CD4-positive, alpha-beta T cell treated with Interleukin-4 for 1 hour (primary cell): Measurements from ENCODE around the gene CPSF4.
A peak's percentile ranks its signal among the peaks of the same experiment; 100 is the strongest.

Experiments
- DNase-seq, 2 donors: peaks; one replicate each; pipeline ENCODE4 v3.0.0-alpha.2; 2020 to 2022

CPSF4 gene

DNA sequence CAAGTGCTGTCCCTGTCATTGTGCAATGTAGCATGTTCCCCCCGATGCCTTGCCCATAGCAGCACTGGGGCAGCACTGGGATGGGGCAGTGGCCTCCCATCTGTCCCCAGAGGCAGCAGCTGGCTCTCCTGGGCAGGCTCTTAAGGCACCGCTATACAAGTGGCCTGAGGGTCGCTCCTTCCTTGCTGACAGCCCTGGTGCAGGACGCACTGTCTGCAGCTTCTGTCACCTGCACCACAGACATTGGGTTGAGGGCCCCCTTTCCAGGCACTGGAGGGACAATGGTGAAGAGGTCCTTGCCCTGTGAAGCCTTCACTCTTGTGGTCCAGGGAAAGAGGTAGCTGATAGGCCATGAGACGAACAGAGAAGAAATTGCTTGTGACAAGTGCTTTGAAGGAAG is 10.6 kb downstream of the CPSF4 start:
- DNase-seq: no peak

DNA sequence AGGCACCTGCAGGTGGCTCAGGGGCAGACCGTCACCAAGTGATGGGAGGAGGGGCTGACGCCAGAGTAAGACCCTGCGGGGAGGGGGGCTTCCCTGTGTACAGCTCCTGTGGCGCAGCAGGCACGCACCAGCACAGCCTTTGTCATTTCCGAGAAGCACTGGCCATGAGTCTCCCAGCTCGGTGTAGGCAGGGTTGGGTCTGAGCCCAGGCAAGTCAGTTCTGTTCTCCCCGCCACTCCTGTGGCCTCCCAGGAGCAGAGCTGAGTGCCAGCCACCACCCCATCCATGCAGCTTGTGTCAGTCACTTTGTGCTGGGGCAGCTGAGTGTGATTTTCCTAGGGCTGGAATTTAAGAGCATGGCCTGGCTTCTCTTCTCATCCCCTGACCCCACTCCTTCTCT is 13.2 kb downstream of the CPSF4 start:
- no peak for DNase-seq

GRCh38 chr7:99452541-99452940 is 13.8 kb downstream of the CPSF4 start:
- DNase-seq: no peak

DNA sequence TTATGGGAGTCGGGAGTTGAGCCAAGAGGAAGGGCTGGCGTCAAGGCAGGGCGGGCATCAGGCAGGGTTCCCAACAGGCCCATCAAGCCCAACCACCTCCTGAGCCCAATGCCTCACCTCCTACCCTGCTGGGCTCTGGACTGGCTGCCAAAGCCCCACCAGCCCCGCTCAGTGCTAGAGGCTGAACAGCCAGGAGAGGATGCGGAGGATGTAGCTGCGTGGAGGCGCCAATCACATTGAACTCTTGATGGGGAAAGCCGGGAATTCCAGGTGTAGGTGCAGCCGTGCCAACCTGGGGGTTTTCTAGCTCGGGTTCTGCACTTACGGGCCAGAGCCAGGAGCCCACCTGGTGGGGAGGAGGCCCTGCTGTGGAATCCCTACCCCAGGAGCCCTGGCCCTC is 14.4 kb downstream of the CPSF4 start:
- no peak for DNase-seq

GRCh38 chr7:99455874-99456273 is 17.1 kb downstream of the CPSF4 start:
- no peak for DNase-seq

GRCh38 chr7:99456288-99456687 is 17.5 kb downstream of the CPSF4 start:
- DNase-seq: no peak

DNA sequence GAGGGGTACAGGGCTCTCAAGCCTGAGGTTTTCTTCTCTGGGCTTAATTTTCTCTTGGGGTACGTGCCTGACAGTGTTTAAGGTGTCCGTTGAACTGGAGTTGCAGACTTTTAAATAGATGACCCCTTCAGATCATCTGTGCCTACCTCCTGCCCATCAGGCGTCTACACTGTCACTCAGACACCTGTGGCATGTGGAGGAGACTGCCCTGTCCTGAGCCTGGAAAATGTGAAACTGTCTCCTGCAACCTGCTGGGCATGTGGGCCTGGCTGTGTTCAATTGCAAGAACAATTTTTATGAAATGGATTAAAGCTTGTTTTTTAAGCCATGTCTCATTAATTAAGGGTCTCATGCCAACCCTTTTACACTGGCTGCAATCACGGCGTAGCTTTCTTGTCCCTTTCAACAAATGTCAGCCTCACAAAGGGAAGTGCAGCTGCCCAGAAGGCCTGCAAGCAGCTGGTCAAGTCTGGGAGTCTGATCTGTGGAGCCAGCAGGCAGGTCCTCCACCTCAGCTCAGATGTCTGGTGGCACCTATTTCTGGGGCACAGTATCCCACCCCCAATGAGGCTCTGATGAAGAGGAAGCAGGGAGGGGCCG is 18.4 kb downstream of the CPSF4 start:
- DNase-seq: no peak

GRCh38 chr7:99457650-99458493 is 19.1 kb downstream of the CPSF4 start:
- no peak for DNase-seq

DNA sequence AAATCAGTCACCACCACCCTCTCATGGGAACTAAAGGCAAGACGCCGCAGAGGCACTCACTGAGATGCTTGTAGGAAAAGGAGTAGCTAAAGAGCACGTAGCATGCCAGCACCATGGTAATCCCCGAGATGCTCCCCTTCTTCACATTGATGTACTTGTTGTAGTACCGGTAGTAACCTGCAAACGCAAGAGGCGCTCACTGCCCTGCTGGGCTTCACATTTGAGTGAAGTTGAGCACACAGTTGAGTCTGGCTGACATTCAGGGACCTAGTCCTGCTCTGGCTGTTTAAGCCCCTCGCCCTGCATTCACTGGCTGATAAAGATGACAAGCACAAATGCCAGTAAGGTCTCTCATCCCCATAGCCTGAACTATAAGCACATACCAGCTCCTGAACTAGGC is 20.3 kb downstream of the CPSF4 start:
- DNase-seq: peak in 1 of 2 donors; percentile 30

DNA sequence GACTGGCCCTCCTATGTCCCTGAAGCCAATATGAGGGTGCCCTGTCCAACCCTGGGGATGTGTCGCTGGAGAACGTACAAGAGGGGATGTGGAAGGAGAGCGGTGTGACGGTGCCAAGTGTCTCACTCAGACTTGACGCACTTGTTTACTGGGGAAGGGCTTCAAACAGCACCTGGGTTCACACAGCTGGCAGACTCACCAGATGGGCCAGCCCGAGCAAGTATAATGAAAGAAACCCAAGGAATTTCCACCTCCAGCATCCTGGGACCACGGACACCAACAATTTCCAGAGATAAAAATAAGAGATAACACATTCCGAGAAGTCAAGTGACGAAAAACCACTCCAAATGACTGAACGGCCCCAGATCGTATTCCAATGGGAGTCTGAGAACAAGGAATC is 21.9 kb downstream of the CPSF4 start:
- DNase-seq: no peak

GRCh38 chr7:99461221-99461620 is 22.5 kb downstream of the CPSF4 start:
- DNase-seq: no peak

- no peak for DNase-seq
Measured at GRCh38 chr7:99465421-99465768, 26.7 kb downstream of the CPSF4 start.

DNA sequence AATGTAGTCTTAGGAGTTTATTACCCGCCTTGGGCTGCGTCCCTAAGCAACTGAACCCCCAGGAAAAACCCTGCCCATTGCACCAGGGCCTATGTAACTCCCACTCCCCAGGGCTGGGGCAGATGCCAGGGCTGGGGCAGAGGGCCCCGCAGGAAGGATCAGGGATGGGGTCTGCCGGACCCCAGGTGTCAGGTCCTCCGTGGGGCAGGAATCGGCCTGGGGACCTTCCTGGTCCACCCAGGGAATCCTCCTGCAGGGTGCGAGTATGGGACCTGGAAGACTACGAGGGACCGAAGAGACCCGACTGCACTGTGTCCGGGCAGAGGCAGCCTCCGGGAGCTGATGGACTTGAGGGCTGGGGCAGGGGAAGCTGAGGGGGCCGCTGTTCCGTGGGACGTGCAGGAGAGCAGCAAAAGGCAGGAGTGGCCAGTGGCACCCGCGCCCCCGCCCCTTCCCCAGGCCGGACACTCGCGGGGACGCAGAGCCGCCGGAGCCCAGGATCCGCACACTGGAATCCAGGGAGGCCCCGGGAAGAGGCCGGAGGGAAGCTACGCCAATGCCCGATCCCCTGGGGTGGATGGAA is 29.7 kb downstream of the CPSF4 start:
- no peak for DNase-seq

GRCh38 chr7:99469381-99470065 is 30.8 kb downstream of the CPSF4 start:
- DNase-seq: no peak

DNA sequence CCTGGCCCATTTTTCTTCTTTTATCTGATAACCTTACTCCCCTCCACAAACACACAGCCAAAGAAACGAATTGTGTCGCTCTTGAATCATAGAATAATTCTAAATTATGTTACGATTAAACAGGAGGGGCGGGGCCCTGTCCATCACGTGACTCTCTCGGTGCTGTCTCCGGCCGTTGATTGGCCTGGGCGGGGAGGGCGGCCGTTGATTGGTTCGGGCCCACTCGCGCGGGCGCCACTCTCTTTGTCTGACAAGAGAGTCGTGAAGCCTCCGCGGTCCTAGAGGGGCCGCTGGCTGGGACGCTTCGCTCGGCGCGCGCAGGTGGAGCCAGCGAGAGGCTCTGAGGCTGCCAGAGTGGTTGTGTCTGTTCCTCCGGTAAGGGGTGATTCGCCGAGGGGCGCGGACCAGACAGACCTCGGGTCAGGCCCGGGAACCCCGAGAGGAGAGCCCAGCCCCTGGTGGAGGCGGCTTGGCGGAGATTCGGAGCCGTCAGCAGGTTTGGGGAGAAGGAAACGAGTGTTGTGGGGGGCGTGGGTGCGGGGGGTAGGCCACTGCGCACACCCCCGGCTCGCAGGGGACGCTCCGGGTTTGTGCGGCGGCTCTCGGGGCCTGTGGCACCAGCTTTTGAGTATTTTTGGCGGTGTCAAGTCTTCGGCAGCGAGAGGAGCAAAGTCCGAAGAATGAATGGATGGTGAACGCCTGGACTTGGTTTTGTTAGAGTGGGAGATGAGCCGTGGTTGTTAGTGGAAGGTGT is 34.0 kb downstream of the CPSF4 start, which contains the start of gene ZNF789:
Gene ZNF789, plus strand, starts transcription at position 330 of the 754 bp plus-strand sequence. CDS start 3,567 bp downstream, outside the sequence.
- DNase-seq: peak; percentile 97 to 98

GRCh38 chr7:99473315-99473596 is 34.5 kb downstream of the CPSF4 start:
- DNase-seq: peak in 1 of 2 donors; percentile 42

DNA sequence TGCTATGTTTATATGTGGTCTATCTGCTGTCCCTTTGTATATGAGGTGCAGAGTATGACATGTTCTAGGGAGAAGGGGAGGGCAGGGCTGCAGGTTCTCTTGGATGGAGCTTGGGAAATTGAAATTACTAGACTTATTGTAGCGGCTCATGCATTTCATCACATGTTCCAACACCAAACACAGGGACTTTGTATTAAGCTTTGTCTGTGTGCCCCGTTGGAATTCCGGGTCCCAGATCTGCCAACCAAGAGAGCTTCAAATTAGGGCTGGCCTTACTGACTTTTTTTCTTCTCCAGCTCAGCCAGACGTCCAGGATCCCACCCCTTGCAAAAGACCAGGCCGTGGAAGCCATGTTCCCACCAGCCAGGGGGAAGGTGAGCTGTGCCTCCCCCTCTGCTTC is 37.4 kb downstream of the CPSF4 start:
- no peak for DNase-seq

DNA sequence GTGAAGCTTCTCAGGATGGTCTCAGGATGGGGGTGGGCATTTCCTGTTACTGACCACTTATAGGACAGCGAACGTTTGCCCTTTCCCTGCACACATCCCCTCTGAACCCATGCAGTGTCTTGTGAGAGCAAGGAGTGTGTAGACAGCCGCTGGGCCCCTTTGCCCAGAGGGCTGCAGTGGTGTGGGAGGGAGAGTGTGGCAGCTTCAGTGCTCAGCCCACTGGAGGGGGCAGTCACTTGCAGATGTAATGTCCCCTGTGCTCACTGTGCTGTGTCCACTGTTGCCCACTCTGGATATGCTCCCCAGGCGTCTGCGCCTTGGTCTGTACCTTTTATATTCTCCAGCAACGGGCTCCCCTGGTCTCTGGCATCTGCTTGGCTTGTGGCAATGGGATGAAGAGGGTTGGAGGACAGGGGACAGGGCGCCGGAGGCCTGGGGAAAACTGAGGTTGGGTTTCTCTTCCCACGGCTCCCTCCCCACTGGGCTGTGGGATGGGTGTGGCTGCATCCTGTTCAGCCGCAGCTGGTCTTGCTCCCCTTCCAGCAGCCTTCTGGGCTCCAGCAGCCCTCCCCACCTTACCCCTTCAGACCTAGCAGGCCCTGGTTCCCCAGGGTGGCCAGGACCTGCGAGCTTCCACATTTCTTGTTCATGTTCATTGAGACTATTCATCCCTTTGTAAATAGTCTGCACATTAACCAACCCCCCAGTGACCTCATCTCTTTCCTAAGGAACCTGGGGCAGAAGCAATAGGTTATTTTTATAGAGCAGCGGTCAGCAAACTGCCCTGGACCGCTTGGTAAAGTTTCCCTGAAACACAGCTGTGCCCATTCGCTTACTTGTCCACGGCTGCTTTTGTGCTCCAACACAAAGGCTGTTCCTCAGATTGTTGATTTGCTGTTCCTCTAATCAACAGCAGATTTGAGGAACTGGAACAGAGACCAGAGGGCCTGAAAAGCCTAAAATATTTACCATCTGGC is 40.0 kb downstream of the CPSF4 start:
- DNase-seq: no peak

DNA sequence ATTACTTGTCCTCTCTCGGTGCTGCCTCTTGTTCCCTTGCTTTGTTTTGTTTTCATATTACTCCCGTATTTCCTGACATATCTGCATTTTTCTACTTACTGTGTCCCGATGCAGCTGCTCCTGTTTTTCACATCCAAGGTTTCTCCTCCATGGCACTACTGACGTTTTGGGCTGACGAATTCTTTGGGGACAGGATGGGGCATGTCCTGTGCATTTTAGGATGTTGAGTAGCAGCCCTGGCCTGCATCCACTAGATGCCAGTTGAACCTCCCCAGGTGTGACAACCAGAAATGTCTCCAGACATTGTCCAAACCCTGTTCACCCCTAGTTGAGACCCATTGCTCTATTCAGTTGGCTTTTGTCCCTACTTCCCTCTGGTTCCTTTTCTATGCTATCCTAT is 46.4 kb downstream of the CPSF4 start:
- DNase-seq: no peak

DNA sequence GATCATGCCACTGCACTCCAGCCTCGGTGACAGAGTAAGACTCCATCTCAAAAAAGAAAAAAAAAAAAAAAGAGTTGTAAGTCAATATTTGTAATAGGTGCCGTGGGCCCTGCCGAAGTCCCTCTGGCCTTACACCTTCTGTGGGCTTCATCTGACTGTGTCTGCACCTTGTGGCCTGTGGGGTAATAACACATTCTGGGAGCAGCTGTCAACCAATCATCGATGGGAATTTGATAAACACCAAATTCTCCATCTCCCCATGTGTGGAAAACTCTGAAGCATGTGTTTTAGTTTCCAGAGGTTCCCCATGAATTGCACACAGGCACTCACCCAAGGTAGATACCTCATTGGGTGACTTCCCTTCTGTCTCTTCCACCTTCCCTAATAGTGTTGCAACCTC is 50.5 kb downstream of the CPSF4 start:
- no peak for DNase-seq

DNA sequence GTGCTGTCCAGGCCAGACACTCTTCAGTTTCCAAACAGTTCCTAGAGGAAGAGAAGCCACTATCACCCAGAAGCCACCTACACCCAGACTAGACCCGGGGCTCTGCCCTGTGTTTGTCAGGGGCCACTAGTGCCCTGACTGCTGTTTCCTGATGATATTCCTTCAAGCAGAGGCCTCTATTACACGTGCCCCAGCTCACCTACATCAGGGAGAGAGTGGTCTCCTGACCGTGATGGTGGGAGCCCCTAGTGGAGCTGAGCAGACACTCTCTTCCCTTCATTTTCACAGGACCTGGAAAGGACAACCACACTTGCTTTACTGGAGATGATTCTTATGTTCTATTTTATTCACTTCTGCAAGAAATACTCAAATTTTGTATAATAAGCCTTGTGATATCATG is 52.1 kb downstream of the CPSF4 start:
- DNase-seq: no peak

DNA sequence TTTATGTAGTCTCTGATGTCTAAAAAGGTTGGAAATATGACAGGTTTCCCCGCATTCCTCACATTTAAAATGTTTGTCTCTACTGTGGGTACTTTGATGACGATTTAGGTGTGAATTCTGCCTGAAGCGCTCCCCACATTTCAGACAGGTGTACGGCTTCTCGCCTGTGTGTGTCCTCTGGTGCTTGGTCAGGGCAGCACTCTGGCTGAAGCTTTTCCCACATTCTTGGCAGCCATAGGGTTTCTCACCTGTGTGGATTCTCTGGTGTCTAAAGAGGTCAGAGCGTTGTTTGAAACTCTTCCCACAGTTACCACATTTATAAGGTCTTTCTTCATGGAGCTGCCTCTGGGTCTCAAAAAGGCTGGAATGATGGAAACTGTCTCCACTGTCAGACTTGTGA is 55.1 kb downstream of the CPSF4 start:
- DNase-seq: no peak
